ENCODE data around the gene ARHGEF12.
"Not testable (repeated sequence)": the region's sequence is repeated elsewhere in the genome, so short reads cannot be mapped to it uniquely, and the experiment has no call there.

Gene ARHGEF12

DNA sequence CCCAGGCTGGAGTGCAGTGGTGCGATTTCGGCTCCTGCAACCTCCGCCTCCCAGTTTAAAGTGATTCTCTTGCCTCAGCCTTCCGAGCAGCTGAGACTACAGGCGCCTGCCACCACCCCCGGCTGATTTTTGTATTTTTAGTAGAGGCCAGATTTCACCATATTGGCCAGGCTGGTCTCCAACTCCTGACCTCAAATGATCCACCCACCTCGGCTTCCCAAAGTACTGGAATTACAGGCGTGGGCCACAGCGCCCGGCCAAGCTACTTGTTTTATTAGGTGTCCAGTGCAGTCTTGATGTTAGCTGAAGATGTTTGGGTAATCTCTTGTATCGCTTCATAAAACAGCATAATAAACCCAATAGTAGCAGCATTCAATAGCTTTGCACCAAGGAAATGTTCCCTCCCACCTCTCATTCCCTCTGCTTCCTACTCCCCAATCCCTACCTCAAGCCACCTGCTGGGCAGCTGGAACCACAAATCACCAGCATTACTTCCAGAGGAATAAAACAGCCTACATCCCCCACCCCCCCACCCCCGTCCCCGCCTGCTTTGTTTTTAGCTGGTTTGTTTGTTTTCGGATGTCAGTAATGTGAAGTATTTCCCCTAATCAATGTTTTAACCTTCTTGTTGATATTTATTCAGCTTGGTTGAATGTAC, 164.3 kb downstream of the ARHGEF12 start:
- Histone ChIP-seq H3K4me2 (ENCODE audit: low read depth, low read length, poor library complexity, severe bottlenecking) (no peak overlapping the region), H3K27ac (ENCODE audit: low read depth, low read length) (no peak overlapping the region), H3K9me2 (replicated peaks; ENCODE audit: insufficient read depth, low read length) (no peaks in the 10 kb centered on the region), H3F3A (ENCODE audit: insufficient read depth) (no peaks in the 10 kb centered on the region), H2AFZ (ENCODE audit: low read depth, low read length, severe bottlenecking) (no peak overlapping the region), H3K9me3 (ENCODE audit: insufficient read depth, low read length) (no peaks in the 10 kb centered on the region), H3K9ac (ENCODE audit: low read length) (no peak overlapping the region), H3K36me3 (ENCODE audit: low read length) (no peaks in the 10 kb centered on the region), H3K4me3 (ENCODE audit: insufficient read depth, low read length, poor library complexity, severe bottlenecking) (no peak overlapping the region), H3K27me3 (ENCODE audit: low read length) (no peaks in the 10 kb centered on the region), H3K79me2 (ENCODE audit: insufficient read depth, low read length) (no peaks in the 10 kb centered on the region), H4K20me1 (ENCODE audit: low read depth, low read length) (no peaks in the 10 kb centered on the region)
- TF ChIP-seq, protein P1, sequence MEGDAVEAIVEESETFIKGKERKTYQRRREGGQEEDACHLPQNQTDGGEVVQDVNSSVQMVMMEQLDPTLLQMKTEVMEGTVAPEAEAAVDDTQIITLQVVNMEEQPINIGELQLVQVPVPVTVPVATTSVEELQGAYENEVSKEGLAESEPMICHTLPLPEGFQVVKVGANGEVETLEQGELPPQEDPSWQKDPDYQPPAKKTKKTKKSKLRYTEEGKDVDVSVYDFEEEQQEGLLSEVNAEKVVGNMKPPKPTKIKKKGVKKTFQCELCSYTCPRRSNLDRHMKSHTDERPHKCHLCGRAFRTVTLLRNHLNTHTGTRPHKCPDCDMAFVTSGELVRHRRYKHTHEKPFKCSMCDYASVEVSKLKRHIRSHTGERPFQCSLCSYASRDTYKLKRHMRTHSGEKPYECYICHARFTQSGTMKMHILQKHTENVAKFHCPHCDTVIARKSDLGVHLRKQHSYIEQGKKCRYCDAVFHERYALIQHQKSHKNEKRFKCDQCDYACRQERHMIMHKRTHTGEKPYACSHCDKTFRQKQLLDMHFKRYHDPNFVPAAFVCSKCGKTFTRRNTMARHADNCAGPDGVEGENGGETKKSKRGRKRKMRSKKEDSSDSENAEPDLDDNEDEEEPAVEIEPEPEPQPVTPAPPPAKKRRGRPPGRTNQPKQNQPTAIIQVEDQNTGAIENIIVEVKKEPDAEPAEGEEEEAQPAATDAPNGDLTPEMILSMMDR (IDR thresholded peaks at IDR 0.05; ENCODE audit: insufficient read depth, low read length, poor library complexity, severe bottlenecking), result no peak
- no peak for TF ChIP-seq EZH2phosphoT487 (conservative IDR thresholded peaks at IDR 0.05; ENCODE audit: low read length)

DNA sequence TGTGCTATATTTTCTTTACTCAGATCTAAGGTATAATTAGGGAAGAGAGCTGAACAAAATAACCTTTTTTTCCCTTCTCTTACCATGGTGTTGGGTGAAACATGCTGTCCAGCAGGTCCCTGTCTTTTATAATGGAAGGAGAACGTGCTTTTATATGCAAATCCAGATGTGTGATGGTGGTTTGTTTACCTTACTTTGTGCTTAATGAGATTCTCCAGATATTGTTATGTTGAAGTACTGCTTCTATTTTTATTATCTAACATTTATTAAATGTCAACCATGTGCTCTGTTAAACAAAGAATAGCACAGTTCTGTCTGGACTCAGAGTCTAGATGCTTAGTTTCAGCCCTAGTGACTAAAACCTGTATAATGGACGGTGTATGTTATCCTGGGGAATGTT, 165.2 kb downstream of the ARHGEF12 start:
- no peaks in the 10 kb centered on the region for H4K20me1 ChIP-seq (ENCODE audit: low read depth, low read length)
- no peak for TF ChIP-seq EZH2phosphoT487 (conservative IDR thresholded peaks at IDR 0.05; ENCODE audit: low read length)
- TF ChIP-seq, protein P1 (IDR thresholded peaks at IDR 0.05; ENCODE audit: insufficient read depth, low read length, poor library complexity, severe bottlenecking), result no peak
- H3K79me2 ChIP-seq (ENCODE audit: insufficient read depth, low read length), result no peaks in the 10 kb centered on the region
- no peaks in the 10 kb centered on the region for H3F3A ChIP-seq (ENCODE audit: insufficient read depth)
- H3K36me3 ChIP-seq (ENCODE audit: low read length), result no peaks in the 10 kb centered on the region
- no peaks in the 10 kb centered on the region for H3K27me3 ChIP-seq (ENCODE audit: low read length)
- no peak overlapping the region for H3K4me3 ChIP-seq (ENCODE audit: insufficient read depth, low read length, poor library complexity, severe bottlenecking)
- no peak overlapping the region for H2AFZ ChIP-seq (ENCODE audit: low read depth, low read length, severe bottlenecking)
- H3K27ac ChIP-seq (ENCODE audit: low read depth, low read length), result no peak overlapping the region
- no peak overlapping the region for H3K4me2 ChIP-seq (ENCODE audit: low read depth, low read length, poor library complexity, severe bottlenecking)
- no peaks in the 10 kb centered on the region for H3K9me3 ChIP-seq (ENCODE audit: insufficient read depth, low read length)
- no peak overlapping the region for H3K9ac ChIP-seq (ENCODE audit: low read length)
- no peaks in the 10 kb centered on the region for H3K9me2 ChIP-seq (replicated peaks; ENCODE audit: insufficient read depth, low read length)

DNA sequence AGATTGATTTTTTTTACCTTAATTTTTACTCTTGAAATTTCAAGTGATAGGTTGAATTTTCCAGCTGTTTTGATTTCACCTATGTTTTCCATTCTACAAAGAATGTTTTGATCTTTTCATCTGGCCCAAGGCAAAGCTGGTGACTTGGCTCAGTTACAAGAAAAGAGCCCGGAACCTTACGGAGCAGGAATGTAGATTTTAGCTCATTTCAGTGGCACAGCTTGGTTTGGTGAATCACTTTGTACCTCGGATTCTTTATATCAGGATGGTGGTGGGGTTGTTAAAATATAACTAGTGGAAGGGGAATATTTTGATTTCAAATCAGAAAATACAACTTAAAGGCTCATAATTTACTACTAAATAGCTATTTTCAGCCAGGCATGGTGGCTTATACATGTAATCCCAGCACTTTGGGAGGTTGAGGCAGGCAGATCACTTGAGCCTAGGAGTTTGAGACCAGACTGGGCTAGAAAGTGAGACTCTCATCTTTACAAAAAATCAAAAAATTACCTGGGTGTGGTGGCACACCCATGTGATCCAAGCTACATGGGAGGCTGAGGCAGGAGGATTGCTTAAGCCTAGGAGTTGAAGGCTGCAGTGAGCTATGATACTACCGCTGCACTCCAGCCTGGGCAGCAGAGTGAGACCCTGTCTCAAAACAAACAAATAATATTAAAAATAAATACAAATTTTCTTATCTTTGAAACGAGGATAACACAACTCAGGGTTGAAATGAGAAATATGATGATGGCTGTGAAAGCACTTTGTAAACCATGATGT, 166.0 kb downstream of the ARHGEF12 start:
- Histone ChIP-seq H2AFZ (ENCODE audit: low read depth, low read length, severe bottlenecking) (no peak overlapping the region), H3K27ac (ENCODE audit: low read depth, low read length) (no peak overlapping the region), H3K9me2 (replicated peaks; ENCODE audit: insufficient read depth, low read length) (no peaks in the 10 kb centered on the region), H4K20me1 (ENCODE audit: low read depth, low read length) (no peaks in the 10 kb centered on the region), H3K27me3 (ENCODE audit: low read length) (no peaks in the 10 kb centered on the region), H3K36me3 (ENCODE audit: low read length) (no peaks in the 10 kb centered on the region), H3F3A (ENCODE audit: insufficient read depth) (no peaks in the 10 kb centered on the region), H3K4me3 (ENCODE audit: insufficient read depth, low read length, poor library complexity, severe bottlenecking) (no peak overlapping the region), H3K9me3 (ENCODE audit: insufficient read depth, low read length) (no peaks in the 10 kb centered on the region), H3K9ac (ENCODE audit: low read length) (no peak overlapping the region), H3K79me2 (ENCODE audit: insufficient read depth, low read length) (no peaks in the 10 kb centered on the region), H3K4me2 (ENCODE audit: low read depth, low read length, poor library complexity, severe bottlenecking) (no peak overlapping the region)
- TF ChIP-seq, protein P1 (IDR thresholded peaks at IDR 0.05; ENCODE audit: insufficient read depth, low read length, poor library complexity, severe bottlenecking), result no peak
- TF ChIP-seq EZH2phosphoT487 (conservative IDR thresholded peaks at IDR 0.05; ENCODE audit: low read length), result no peak

DNA sequence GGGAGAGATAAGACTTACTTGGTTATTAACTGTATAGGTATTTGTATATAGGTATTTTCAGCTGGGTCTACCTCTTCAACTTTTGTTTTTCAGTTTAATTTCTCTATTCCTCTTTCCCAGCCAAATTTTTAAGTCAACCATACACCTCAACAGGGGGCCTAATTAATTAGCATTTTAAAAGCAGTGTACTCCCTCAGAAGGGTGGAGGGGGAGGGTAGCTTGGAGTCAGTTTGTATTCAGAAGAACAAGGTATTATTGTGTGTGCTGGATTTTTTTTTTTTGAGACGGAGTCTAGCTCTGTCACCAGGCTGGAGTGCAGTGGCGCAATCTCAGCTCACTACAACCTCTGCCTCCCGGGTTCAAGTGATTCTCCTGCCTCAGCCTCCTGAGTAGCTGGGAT, 167.3 kb downstream of the ARHGEF12 start:
- H3F3A ChIP-seq (ENCODE audit: insufficient read depth); H3K27ac ChIP-seq (ENCODE audit: low read depth, low read length); H3K4me2 ChIP-seq (ENCODE audit: low read depth, low read length, poor library complexity, severe bottlenecking); H3K79me2 ChIP-seq (ENCODE audit: insufficient read depth, low read length); H2AFZ ChIP-seq (ENCODE audit: low read depth, low read length, severe bottlenecking); H3K9ac ChIP-seq (ENCODE audit: low read length); H3K27me3 ChIP-seq (ENCODE audit: low read length); H3K4me3 ChIP-seq (ENCODE audit: insufficient read depth, low read length, poor library complexity, severe bottlenecking); H3K9me2 ChIP-seq (replicated peaks; ENCODE audit: insufficient read depth, low read length); H3K9me3 ChIP-seq (ENCODE audit: insufficient read depth, low read length); H4K20me1 ChIP-seq (ENCODE audit: low read depth, low read length); H3K36me3 ChIP-seq (ENCODE audit: low read length): not testable (repeated sequence)
